ENCODE results near the gene PUS7. TPM values are rescaled to one million over a fixed set of nuclear protein-coding genes. Genes with fewer than 3 reads are reported as not detected.
A peak's percentile ranks its signal among the peaks of the same experiment; 100 is the strongest.

The PUS7 gene
- total and polyA plus RNA-seq, 2 of the 8 experiments (the other 6 are each of a cell fraction or from before 2014, with no cell fraction given): 18.9 to 65.2 TPM

GRCh38 chr7:105519353-105519752, 2.7 kb downstream of the PUS7 start:
- FAIRE-seq: no peak
- Histone ChIP-seq H3K9ac (replicated peaks in 1 of 4; ENCODE audit: extremely low read depth in 1 of 4, low read depth in 3 of 4, low read length in 3 of 4) (no peak overlapping the region; a peak in 1 of 7 replicates), H3K18ac (ENCODE audit: extremely low read depth, low read length) (no peak overlapping the region), H2BK5ac (ENCODE audit: low read depth, low read length) (no peak overlapping the region), H3K4me2 (ENCODE audit: insufficient read depth in 1 of 2, low read depth in 2 of 2, low read length in 2 of 2) (peak overlapping the region in 1 of 2 experiments; percentile 16; a peak in 1 of 4 replicates), H2BK120ac (replicated peaks; ENCODE audit: low read depth, low read length) (no peak overlapping the region), H2AFZ (ENCODE audit: low read length) (no peak overlapping the region), H2BK15ac (ENCODE audit: low read length) (no peak overlapping the region), H3K23ac (ENCODE audit: insufficient read length) (no peak overlapping the region), H3K27me3 (replicated peaks in 1 of 4; ENCODE audit: control insufficient read depth in 3 of 4, extremely low read depth in 1 of 4, insufficient read depth in 3 of 4, low read length in 3 of 4) (no peaks in the 10 kb centered on the region), H3K79me2 (ENCODE audit: control insufficient read depth in 1 of 2, insufficient read depth in 2 of 2, low read length in 2 of 2) (peaks cover 19 to 64% of the 10 kb centered on the region in 2 experiments), H3K4ac (replicated peaks; ENCODE audit: insufficient read length, low read depth, low read length) (no peak overlapping the region), H3K4me1 (replicated peaks in 1 of 4; ENCODE audit: control insufficient read depth in 3 of 4, insufficient read depth in 4 of 4, low read length in 3 of 4) (peaks cover 0 to 4% (median 2%) of the 10 kb centered on the region in 4 experiments; a peak in 2 of 7 replicates), H2AK5ac (ENCODE audit: low read depth, low read length) (no peak overlapping the region), H3K79me1 (ENCODE audit: low read depth, low read length) (peaks cover 6% of the 10 kb centered on the region), H3K56ac (replicated peaks; ENCODE audit: insufficient read length, low read depth, low read length) (no peak overlapping the region), H3K27ac (ENCODE audit: low read depth, low read length) (no peak overlapping the region), H3K36me3 (ENCODE audit: control insufficient read depth in 2 of 4, insufficient read depth in 4 of 4, low read length in 3 of 4) (peaks cover 0 to 19% (median 2%) of the 10 kb centered on the region in 4 experiments; a peak in 2 of 8 replicates), H4K8ac (ENCODE audit: extremely low read depth, insufficient read depth, low read length) (no peak overlapping the region), H3K23me2 (ENCODE audit: low read depth, low read length) (peaks cover 6% of the 10 kb centered on the region), H2BK12ac (ENCODE audit: low read depth, low read length) (no peak overlapping the region), H3K4me3 (ENCODE audit: extremely low read depth in 1 of 4, insufficient read depth in 2 of 4, low read depth in 3 of 4, low read length in 4 of 4) (no peak overlapping the region), H4K91ac (replicated peaks; ENCODE audit: insufficient read length, low read length) (no peak overlapping the region), H3K14ac (ENCODE audit: insufficient read length) (no peak overlapping the region), H3K9me3 (ENCODE audit: insufficient read depth in 2 of 2, low read depth in 1 of 2, low read length in 1 of 2) (no peaks in the 10 kb centered on the region), H2BK20ac (ENCODE audit: low read length) (no peak overlapping the region), H4K5ac (ENCODE audit: insufficient read length, low read depth, low read length) (no peak overlapping the region), H4K20me1 (replicated peaks in 1 of 2; ENCODE audit: control insufficient read depth in 1 of 2, insufficient read depth in 2 of 2, low read length in 2 of 2) (peaks cover 0 to 7% of the 10 kb centered on the region in 2 experiments)
- ChIA-PET POLR2A (ENCODE audit: partially characterized antibody) (interaction anchor here (1.1 to 7.9 kb wide), 5 partner anchors 12 to 118 kb away, joined by 4 to 77 read pairs (median 6); partner anchors contain the start of gene RINT1), CTCF (ENCODE audit: partially characterized antibody) (interaction anchor here (1.3 to 3.8 kb wide), 2 partner anchors 12 to 70 kb away, joined by 3 to 35 read pairs; partner anchors contain the start of gene RINT1)
- DNase-seq (ENCODE audit: low read depth in 1 of 2, low spot score in 2 of 2): no peak
- 91% methylated on average over 6 of the region's 6 CpGs; no CpG with 5 or more reads in 1 of the 2 experiments for WGBS, 2 experiments (ENCODE audit: extremely low coverage in 1 of 2, insufficient coverage in 1 of 2, insufficient read length in 1 of 2, insufficient replicate concordance in 2 of 2, low coverage in 1 of 2, low lambda C conversion rate in 2 of 2, missing lambda C conversion rate in 1 of 2)
- TF ChIP-seq KDM5A (IDR thresholded peaks at IDR 0.05; ENCODE audit: low read length): no peak
- TF ChIP-seq RBBP5 (IDR thresholded peaks at IDR 0.05; ENCODE audit: borderline replicate concordance, low read depth, low read length): no peak
- TF ChIP-seq E2F6 (IDR thresholded peaks at IDR 0.05): no peak
- TF ChIP-seq SAP30 (IDR thresholded peaks at IDR 0.05; ENCODE audit: insufficient read depth, insufficient replicate concordance, low read length): no peak
- TF ChIP-seq GTF2F1 (IDR thresholded peaks at IDR 0.05; ENCODE audit: borderline replicate concordance, low read depth, low read length): no peak
- TF ChIP-seq TCF12 (IDR thresholded peaks at IDR 0.05; ENCODE audit: low read depth, low read length): no peak
- TF ChIP-seq ATF3 (IDR thresholded peaks at IDR 0.05; ENCODE audit: insufficient read depth, low read depth, low read length): no peak
- no peak for TF ChIP-seq JUND (IDR thresholded peaks at IDR 0.05; ENCODE audit: low read length)
- no peak for TF ChIP-seq MAFK (IDR thresholded peaks at IDR 0.05; ENCODE audit: low read depth, low read length)
- no peak for TF ChIP-seq SP2 (IDR thresholded peaks at IDR 0.05; ENCODE audit: low read length)
- TF ChIP-seq CBX5 (IDR thresholded peaks at IDR 0.05; ENCODE audit: low read depth, low read length): no peak
- TF ChIP-seq TEAD4 (IDR thresholded peaks at IDR 0.05; ENCODE audit: low read depth, low read length): no peak
- no peak for TF ChIP-seq BRCA1 (IDR thresholded peaks at IDR 0.05; ENCODE audit: low read depth, low read length)
